GM18507 (cell line): ENCODE data around the gene ARID4B.
"Not testable (repeated sequence)": the region's sequence is repeated elsewhere in the genome, so short reads cannot be mapped to it uniquely, and the experiment has no call there.

Source experiments
- DNase-seq: peaks from one replicate; pipeline ENCODE4 v3.0.0; 2011; ENCODE audit warnings: low read depth; ENCODE audit not compliant: insufficient read length; ENCODE audit errors: extremely low spot score
- FAIRE-seq: peaks from 2 replicates; lab custom pipeline; 2011; peaks lifted over from hg19 to GRCh38; lab: Jason Lieb, UNC

The ARID4B gene

GRCh38 chr1:235199441-235199840 lies 128.5 kb downstream of the ARID4B start:
- DNase-seq, result no peak
- no peak for FAIRE-seq

GRCh38 chr1:235190431-235190830 lies 137.5 kb downstream of the ARID4B start:
- DNase-seq, result no peak
- no peak for FAIRE-seq

DNA sequence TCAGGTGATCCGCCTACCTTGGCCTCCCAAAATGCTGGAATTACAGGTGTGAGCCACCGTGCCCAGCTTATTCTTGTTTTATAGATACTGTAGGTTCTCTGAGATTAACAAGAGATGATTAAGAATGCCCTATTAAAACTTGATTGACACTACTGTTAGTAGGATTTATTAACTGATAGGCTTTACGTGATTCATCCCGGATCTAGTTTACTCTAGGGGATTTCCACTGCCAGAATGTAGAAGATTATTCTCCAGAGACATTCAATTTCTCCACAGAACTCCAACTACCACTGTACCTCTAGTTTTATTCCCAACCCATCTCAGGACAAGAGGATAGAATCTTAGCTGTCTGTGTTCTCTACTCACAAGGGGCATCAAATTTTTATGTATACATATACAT lies 140.7 kb downstream of the ARID4B start:
- DNase-seq, result no peak
- no peak for FAIRE-seq

- FAIRE-seq (no peak), DNase-seq (no peak)
These were observed 146.3 kb downstream of the ARID4B start for GRCh38 chr1:235181561-235182245.

DNA sequence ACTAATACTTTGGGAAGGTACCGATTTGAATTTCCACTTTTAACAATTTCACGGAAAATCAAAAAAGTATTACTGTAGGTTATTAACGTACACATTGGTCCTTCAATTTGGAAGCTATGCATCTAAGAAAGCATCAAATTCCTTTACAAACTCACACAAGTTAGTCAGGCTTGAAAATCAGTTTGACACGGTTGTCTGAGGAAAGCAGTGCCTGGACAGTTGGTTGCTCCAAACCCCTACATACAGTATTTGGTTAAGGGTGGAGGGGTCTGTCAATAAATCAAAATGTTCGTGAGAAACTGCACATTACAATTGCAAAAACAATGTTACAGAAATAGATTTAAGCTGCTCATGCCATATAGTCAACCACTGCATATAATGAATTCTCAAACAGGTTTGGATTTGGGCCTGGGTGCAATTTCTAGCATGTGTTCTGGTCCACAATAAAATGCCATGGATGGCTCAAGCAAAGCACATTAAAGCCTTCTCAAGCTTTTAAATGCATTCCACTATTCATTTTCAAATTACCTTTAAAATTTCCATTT lies 147.0 kb downstream of the ARID4B start:
- FAIRE-seq (no peak), DNase-seq (no peak)

DNA sequence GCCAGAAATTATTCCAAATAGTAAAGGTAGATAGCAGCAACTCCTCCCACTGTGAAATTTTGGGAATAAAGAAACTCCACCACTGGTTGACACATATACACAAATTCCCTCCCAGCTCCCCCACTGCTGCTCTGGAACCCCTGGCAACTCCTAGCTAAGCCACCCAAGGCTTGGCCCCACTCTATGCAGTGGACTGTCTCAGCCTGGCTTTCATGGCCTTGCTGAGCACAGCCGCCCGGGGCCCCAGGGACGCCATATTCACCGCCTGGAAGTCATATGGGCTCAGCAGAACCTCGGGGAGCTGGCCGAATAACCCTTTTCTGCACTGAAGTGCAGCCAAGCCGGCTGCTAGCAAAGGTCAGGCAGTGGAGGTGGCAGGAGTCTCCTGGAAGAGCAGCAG lies 151.5 kb downstream of the ARID4B start:
- no peak for DNase-seq
- FAIRE-seq, result no peak

DNA sequence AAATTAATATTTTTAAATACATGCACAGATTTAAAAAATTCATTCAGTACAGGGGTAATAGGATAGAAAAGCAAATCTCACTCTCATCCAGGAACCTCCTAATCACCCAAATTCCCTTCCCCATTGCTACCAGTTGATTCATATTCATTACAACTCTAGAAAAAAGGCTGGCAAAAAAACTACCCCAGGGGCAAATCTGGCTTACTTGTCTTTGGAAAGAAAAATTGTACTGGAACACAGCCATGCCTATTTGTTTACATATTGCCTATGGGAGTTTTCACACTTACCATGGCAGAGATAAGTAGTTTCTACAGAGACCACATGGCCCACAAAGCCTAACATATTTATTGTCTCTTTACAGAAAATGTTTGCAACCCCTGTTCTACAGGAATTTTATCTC lies 158.0 kb downstream of the ARID4B start:
- FAIRE-seq (no peak), DNase-seq (no peak)

GRCh38 chr1:235168375-235168774 lies 159.6 kb downstream of the ARID4B start:
- DNase-seq, result no peak
- no peak for FAIRE-seq

- no peak for DNase-seq
These were observed 166.2 kb downstream of the ARID4B start for GRCh38 chr1:235161685-235162327.

DNA sequence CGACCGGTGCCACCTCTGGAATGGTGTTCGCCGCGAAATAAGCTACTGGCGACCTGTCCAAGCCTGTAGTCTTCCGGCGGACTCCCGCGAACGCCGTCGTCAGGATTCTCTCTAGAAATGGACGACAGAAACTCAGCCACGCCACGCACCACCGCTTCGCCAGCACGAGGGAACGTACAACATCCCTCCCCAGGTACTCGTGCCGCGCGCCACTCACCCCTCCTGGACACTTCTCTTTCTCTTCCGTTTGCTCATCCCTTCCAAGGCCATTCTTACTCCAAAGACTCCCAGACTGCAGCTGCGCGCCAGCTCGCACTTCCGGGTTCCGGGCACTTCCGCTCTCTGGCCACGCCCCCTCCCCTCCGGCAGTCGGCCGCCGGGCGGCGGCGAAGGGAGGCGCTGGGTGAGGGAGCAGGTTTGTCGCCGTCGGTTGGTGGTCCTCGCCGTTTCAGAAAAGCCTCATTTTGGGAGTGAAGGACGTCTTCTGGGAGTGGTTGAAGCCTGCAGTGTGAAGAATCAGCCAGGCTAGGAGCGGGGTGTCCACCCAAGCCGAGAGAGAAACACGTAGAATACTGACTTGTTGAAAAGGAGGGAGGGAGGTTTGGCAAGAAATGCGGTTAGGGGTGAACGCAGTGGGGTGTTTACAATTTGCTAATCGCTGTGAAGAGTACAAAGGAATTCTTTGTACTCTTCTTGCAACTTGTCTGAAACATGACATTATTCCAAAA lies 166.9 kb downstream of the ARID4B start, which contains the start of gene RBM34:
RBM34 (minus strand) TSS at position 294 of the 728 bp plus-strand sequence; CDS start at position 270, 24 bp downstream.
- FAIRE-seq, result peak; percentile 91
- peak; percentile 87 for DNase-seq

More at GRCh38 chr1:235161685-235162327, 166.2 kb downstream of the ARID4B start:
- no peak for FAIRE-seq

GRCh38 chr1:235160383-235160956 lies 167.5 kb downstream of the ARID4B start:
- DNase-seq (no peak), FAIRE-seq (no peak)

DNA sequence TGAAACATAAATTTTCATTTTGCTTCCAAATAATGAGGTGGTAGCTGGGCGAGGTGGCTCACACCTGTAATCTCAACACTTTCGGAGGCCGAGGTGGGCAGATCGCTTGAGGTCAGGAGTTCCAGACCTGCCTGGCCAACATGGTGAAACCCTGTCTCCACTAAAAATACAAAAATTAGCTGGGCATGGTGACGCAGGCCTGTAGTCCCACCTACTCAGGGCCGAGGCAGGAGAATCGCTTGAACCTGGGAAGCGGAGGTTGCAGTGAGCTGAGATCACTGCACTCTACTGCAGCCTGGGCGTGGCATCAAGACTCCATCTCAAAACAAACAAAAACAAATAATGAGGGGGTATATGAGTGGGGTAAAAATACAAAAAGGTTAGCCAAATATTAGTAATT lies 168.0 kb downstream of the ARID4B start:
- not testable (repeated sequence) for FAIRE-seq, DNase-seq

GRCh38 chr1:235159284-235159683 lies 168.7 kb downstream of the ARID4B start:
- FAIRE-seq, result not testable (repeated sequence)

GRCh38 chr1:235158680-235159079 lies 169.3 kb downstream of the ARID4B start:
- FAIRE-seq (no peak), DNase-seq (no peak)

More at GRCh38 chr1:235159284-235159683, 168.7 kb downstream of the ARID4B start:
- not testable (repeated sequence) for DNase-seq

- no peak for DNase-seq
- no peak for FAIRE-seq
These were observed 170.8 kb downstream of the ARID4B start for GRCh38 chr1:235157150-235157549.

GRCh38 chr1:235156740-235157139 lies 171.2 kb downstream of the ARID4B start:
- FAIRE-seq (no peak), DNase-seq (no peak)

GRCh38 chr1:235156265-235156664 lies 171.7 kb downstream of the ARID4B start:
- no peak for FAIRE-seq
- DNase-seq, result no peak

DNA sequence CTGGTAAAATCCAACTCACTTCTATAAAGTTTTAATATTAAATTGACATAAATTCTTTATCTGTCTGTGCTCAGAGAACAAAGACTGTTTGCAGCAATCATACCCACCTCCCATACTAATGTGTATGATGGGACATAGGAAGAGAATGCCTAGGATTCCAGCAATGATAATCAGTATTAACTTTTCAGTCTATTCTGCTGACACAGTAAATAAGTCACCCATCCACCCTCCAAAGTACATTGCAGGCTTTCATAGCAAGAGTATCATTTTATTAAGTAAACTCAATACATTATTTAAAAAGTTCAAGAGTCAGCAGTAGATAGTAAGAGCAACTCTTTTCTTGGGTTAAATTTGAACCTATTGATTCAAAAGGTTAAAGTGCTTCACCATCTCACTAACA lies 175.7 kb downstream of the ARID4B start:
- FAIRE-seq (no peak), DNase-seq (no peak)

DNA sequence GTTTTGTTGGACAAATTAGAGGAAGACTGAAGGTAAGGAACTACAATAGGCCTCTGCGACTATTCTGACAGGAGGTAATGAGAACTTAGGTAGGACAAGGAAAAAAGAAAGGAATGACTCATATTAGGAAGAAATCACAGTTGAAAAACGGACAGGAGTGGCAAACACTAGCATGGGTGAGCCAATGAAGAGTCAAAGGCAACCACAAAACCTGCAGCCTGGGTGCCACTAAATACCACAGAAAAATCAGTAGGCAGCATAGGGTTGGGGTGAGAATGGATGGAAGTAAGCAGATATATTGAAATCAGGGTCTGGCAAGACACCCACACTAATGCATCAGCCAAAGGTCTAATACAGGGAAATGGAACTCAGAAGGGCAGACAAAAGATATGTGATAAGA lies 176.9 kb downstream of the ARID4B start:
- DNase-seq, result no peak
- FAIRE-seq, result no peak

GRCh38 chr1:235149824-235150223 lies 178.2 kb downstream of the ARID4B start:
- DNase-seq, result no peak
- FAIRE-seq, result no peak
